H9 (cell line): ENCODE results near the gene SFTPB. TPM values are rescaled to one million over a fixed set of nuclear protein-coding genes. Genes with fewer than 3 reads are reported as not detected.
A peak's percentile ranks its signal among the peaks of the same experiment; 100 is the strongest.
"Not testable (repeated sequence)": the region's sequence is repeated elsewhere in the genome, so short reads cannot be mapped to it uniquely, and the experiment has no call there.

ENCODE experiments used
- DNase-seq: peaks from one replicate; pipeline ENCODE4 v3.0.0-alpha.2; 2017
- H2AFZ ChIP-seq: one replicate; pipeline ENCODE4 v1.6.1; 2013; ENCODE audit warnings: mild to moderate bottlenecking, low read length, control low read depth, moderate library complexity
- H2AK5ac ChIP-seq: 2 replicates; pipeline ENCODE4 v1.6.1; 2013; ENCODE audit warnings: low read length, control low read depth, mixed read lengths; ENCODE audit not compliant: insufficient read length
- H2BK120ac ChIP-seq: one replicate; pipeline ENCODE4 v1.6.1; 2013; ENCODE audit warnings: low read depth, mild to moderate bottlenecking, low read length, control low read depth, inconsistent platforms; ENCODE audit not compliant: poor library complexity, severe bottlenecking
- H2BK12ac ChIP-seq: 2 replicates; pipeline ENCODE4 v1.6.1; 2013; ENCODE audit warnings: low read length, control low read depth, mixed read lengths, low read depth; ENCODE audit not compliant: insufficient read length
- H2BK15ac ChIP-seq: 2 replicates; pipeline ENCODE4 v1.6.1; 2013; ENCODE audit warnings: low read depth, low read length, control low read depth
- H2BK20ac ChIP-seq: one replicate; pipeline ENCODE4 v1.6.1; 2013; ENCODE audit warnings: low read depth, mild to moderate bottlenecking, low read length, control low read depth, inconsistent platforms; ENCODE audit not compliant: poor library complexity, severe bottlenecking
- H2BK5ac ChIP-seq: 2 replicates; pipeline ENCODE4 v1.6.1; 2013; ENCODE audit warnings: low read length, control low read depth, mixed read lengths; ENCODE audit not compliant: insufficient read length
- H3K14ac ChIP-seq: 2 replicates; pipeline ENCODE4 v1.6.1; 2013; ENCODE audit warnings: low read length, control low read depth; ENCODE audit not compliant: insufficient read depth
- H3K18ac ChIP-seq: 2 replicates; pipeline ENCODE4 v1.6.1; 2013; ENCODE audit warnings: low read depth, mild to moderate bottlenecking, mixed read lengths, low read length, control low read depth; ENCODE audit not compliant: insufficient read length
- H3K23ac ChIP-seq: 2 replicates; pipeline ENCODE4 v1.6.1; 2013; ENCODE audit warnings: low read length, control low read depth, mixed read lengths, low read depth; ENCODE audit not compliant: insufficient read length
- H3K23me2 ChIP-seq: 2 replicates; pipeline ENCODE4 v1.6.1; 2013; ENCODE audit warnings: low read depth, mild to moderate bottlenecking, mixed read lengths, low read length, control low read depth; ENCODE audit not compliant: insufficient read length, poor library complexity, severe bottlenecking
- H3K27ac ChIP-seq: 2 replicates; pipeline ENCODE4 v1.5.1; 2013; ENCODE audit warnings: low read length, control low read depth, mixed read lengths, low read depth; ENCODE audit not compliant: insufficient read length
- H3K27me3 ChIP-seq: 2 replicates; pipeline ENCODE4 v1.6.1; 2013; ENCODE audit warnings: low read length, control low read depth, inconsistent platforms; ENCODE audit not compliant: insufficient read depth
- H3K4ac ChIP-seq: 2 replicates; pipeline ENCODE4 v1.6.1; 2013; ENCODE audit warnings: low read depth, mild to moderate bottlenecking, control low read depth, inconsistent platforms, low read length, moderate library complexity
- H3K4me1 ChIP-seq: 2 replicates; pipeline ENCODE4 v1.6.1; 2013; ENCODE audit warnings: low read length, control low read depth, inconsistent platforms; ENCODE audit not compliant: insufficient read depth
- H3K4me2 ChIP-seq: 2 replicates; pipeline ENCODE4 v1.6.1; 2013; ENCODE audit warnings: low read length, control low read depth, mixed read lengths; ENCODE audit not compliant: insufficient read length, insufficient read depth
- H3K56ac ChIP-seq: 2 replicates; pipeline ENCODE4 v1.6.1; 2013; ENCODE audit warnings: low read depth, mild to moderate bottlenecking, mixed read lengths, low read length, control low read depth; ENCODE audit not compliant: insufficient read length
- H3K79me1 ChIP-seq: 2 replicates; pipeline ENCODE4 v1.6.1; 2013; ENCODE audit warnings: low read depth, mild to moderate bottlenecking, moderate library complexity, low read length, control low read depth, inconsistent platforms; ENCODE audit not compliant: insufficient read depth, poor library complexity, severe bottlenecking
- H3K79me2 ChIP-seq: 2 replicates; pipeline ENCODE4 v1.6.1; 2013; ENCODE audit warnings: low read length, control low read depth, inconsistent platforms; ENCODE audit not compliant: insufficient read depth
- H3K9ac ChIP-seq: 2 replicates; pipeline ENCODE4 v1.6.1; 2013; ENCODE audit warnings: low read length, control low read depth, mixed read lengths; ENCODE audit not compliant: insufficient read length; ENCODE audit errors: extremely low read depth
- H3K9me3 ChIP-seq: one replicate; pipeline ENCODE4 v1.6.1; 2013; ENCODE audit warnings: low read depth, low read length, inconsistent platforms; ENCODE audit not compliant: control insufficient read depth
- H3T11ph ChIP-seq: one replicate; pipeline ENCODE4 v1.6.1; 2013; ENCODE audit warnings: mild to moderate bottlenecking, low read length, control low read depth, inconsistent platforms
- H4K20me1 ChIP-seq: one replicate; pipeline ENCODE4 v1.6.1; 2013; ENCODE audit not compliant: control insufficient read depth, insufficient read length, insufficient read depth
- H4K5ac ChIP-seq: 2 replicates; pipeline ENCODE4 v1.6.1; 2013; ENCODE audit warnings: low read depth, mild to moderate bottlenecking, mixed read lengths, low read length, control low read depth; ENCODE audit not compliant: insufficient read length
- H4K8ac ChIP-seq: replicated peaks from 2 replicates; pipeline ENCODE4 v1.6.1; 2013; ENCODE audit warnings: low read length, control low read depth, mixed read lengths, low read depth; ENCODE audit not compliant: insufficient read length
- H4K91ac ChIP-seq: 2 replicates; pipeline ENCODE4 v1.6.1; 2013; ENCODE audit warnings: low read depth, mild to moderate bottlenecking, moderate library complexity, mixed read lengths, low read length, control low read depth; ENCODE audit not compliant: insufficient read length
- H3K27ac Mint-ChIP-seq, 3 experiments: 2 replicates in 2 of 3; 3 replicates in 1 of 3; pipeline ENCODE4 v1.8.0; 2020 to 2021; ENCODE audit warnings: mixed read lengths in 3 of 3, mild to moderate bottlenecking in 1 of 3, moderate library complexity in 1 of 3
- H3K27me3 Mint-ChIP-seq: 2 replicates; pipeline ENCODE4 v1.8.0; 2021; ENCODE audit warnings: low read depth, mild to moderate bottlenecking, moderate library complexity, mixed read lengths
- H3K36me3 Mint-ChIP-seq, 3 experiments: 2 replicates in 2 of 3; 3 replicates in 1 of 3; pipeline ENCODE4 v1.8.0; 2020 to 2021; ENCODE audit warnings: low read depth in 3 of 3, mixed read lengths in 3 of 3; ENCODE audit not compliant: insufficient read depth in 1 of 3
- H3K4me1 Mint-ChIP-seq, 2 experiments: 2 replicates each; pipeline ENCODE4 v1.8.0; 2020; ENCODE audit warnings: mixed read lengths in 2 of 2
- H3K4me3 Mint-ChIP-seq, 2 experiments: 2 replicates in 1 of 2; 3 replicates in 1 of 2; pipeline ENCODE4 v1.8.0; 2020 to 2021; ENCODE audit warnings: mild to moderate bottlenecking in 2 of 2, mixed read lengths in 2 of 2, moderate library complexity in 1 of 2
- H3K9me3 Mint-ChIP-seq, 2 experiments: 2 replicates in 1 of 2; 3 replicates in 1 of 2; pipeline ENCODE4 v1.8.0; 2020; ENCODE audit warnings: mild to moderate bottlenecking in 2 of 2, mixed read lengths in 2 of 2, moderate library complexity in 1 of 2
- CTCF ChIP-seq: fragments of 200-600 bp; sonication (generic); conservative IDR thresholded peaks from 3 replicates; pipeline ENCODE4 v1.8.0; 2021; ENCODE audit warnings: antibody characterized with exemption, mild to moderate bottlenecking
- WGBS: extraction: QIAGEN DNeasy Blood & Tissue Kit; methylation state at CpG from one replicate; pipeline ENCODE4 v1.1.7; 2013; ENCODE audit warnings: missing lambda C conversion rate, low lambda C conversion rate, mixed read lengths; ENCODE audit not compliant: insufficient read length; ENCODE audit errors: extremely low coverage; 5-methylcytosine and 5-hydroxymethylcytosine counted together
- total RNA-seq: library from RNA; stranded (reverse); gene quantifications from 2 replicates; pipeline ENCODE4 v1.2.1, GENCODE V29; 2021

The SFTPB gene
- total RNA-seq, 1 experiment from 2014 or later: not detected

GRCh38 chr2:85615413-85615728 lies 52.6 kb downstream of the SFTPB start:
- H2BK12ac ChIP-seq: no peak overlapping the region
- DNase-seq: no peak
- no peak overlapping the region for H4K8ac ChIP-seq
- no peak overlapping the region for H3K4ac ChIP-seq
- Mint-ChIP-seq H3K9me3 (no peaks in the 10 kb centered on the region; a peak in 1 of 5 replicates), H3K4me3 (peak overlapping the region; percentile 92 to 93), H3K27ac (peak overlapping the region in 1 of 3 experiments; percentile 92; a peak in 1 of 7 replicates), H3K27me3 (no peaks in the 10 kb centered on the region), H3K36me3 (peaks cover 6 to 24% (median 11%) of the 10 kb centered on the region in 3 experiments; a peak in 6 of 7 replicates), H3K4me1 (peaks cover 6 to 13% of the 10 kb centered on the region in 2 experiments; a peak in 3 of 4 replicates)
- H3K56ac ChIP-seq: no peak overlapping the region
- no peak overlapping the region for H3K14ac ChIP-seq
- no peaks in the 10 kb centered on the region for H3K27me3 ChIP-seq
- H3K27ac ChIP-seq: no peak overlapping the region
- H3K4me1 ChIP-seq: no peaks in the 10 kb centered on the region; the same call in 1 of the 2 replicates
- H4K20me1 ChIP-seq: no peaks in the 10 kb centered on the region
- no peak overlapping the region for H2AFZ ChIP-seq
- no peaks in the 10 kb centered on the region for H3K9me3 ChIP-seq
- TF ChIP-seq CTCF: no peak
- H4K5ac ChIP-seq: no peak overlapping the region
- no peak overlapping the region for H4K91ac ChIP-seq
- peaks cover 13% of the 10 kb centered on the region; the same call in 1 of the 2 replicates for H3K79me2 ChIP-seq
- no peak overlapping the region for H2BK120ac ChIP-seq
- no CpG with 5 or more reads among the region's 17 CpGs for WGBS
- no peak overlapping the region for H3K18ac ChIP-seq
- no peak overlapping the region for H3K23ac ChIP-seq
- peaks cover 5% of the 10 kb centered on the region for H3K23me2 ChIP-seq
- no peak overlapping the region for H3K4me2 ChIP-seq
- H2BK5ac ChIP-seq: no peak overlapping the region
- H3K79me1 ChIP-seq: peaks cover 15% of the 10 kb centered on the region
- no peak overlapping the region for H2AK5ac ChIP-seq
- H2BK15ac ChIP-seq: no peak overlapping the region
- H3K9ac ChIP-seq: no peak overlapping the region
- H3T11ph ChIP-seq: no peak overlapping the region
- no peak overlapping the region for H2BK20ac ChIP-seq

GRCh38 chr2:85614757-85615156 lies 53.2 kb downstream of the SFTPB start:
- H3K36me3 Mint-ChIP-seq: peaks cover 10 to 30% (median 14%) of the 10 kb centered on the region in 3 experiments; a peak in 6 of 7 replicates
- not testable (repeated sequence) for H4K91ac ChIP-seq, H4K5ac ChIP-seq, H3K14ac ChIP-seq, DNase-seq, H4K8ac ChIP-seq, H3T11ph ChIP-seq, H3K27me3 Mint-ChIP-seq, H3K27me3 ChIP-seq, H2BK120ac ChIP-seq, H3K27ac ChIP-seq, H2BK12ac ChIP-seq, H2AK5ac ChIP-seq, H3K23me2 ChIP-seq, H3K4ac ChIP-seq, H3K56ac ChIP-seq, H3K27ac Mint-ChIP-seq, H3K4me1 ChIP-seq, H2BK5ac ChIP-seq, H3K9me3 ChIP-seq, H2BK15ac ChIP-seq, H3K23ac ChIP-seq, H3K18ac ChIP-seq, H3K9me3 Mint-ChIP-seq, H2AFZ ChIP-seq, H4K20me1 ChIP-seq, H2BK20ac ChIP-seq, H3K9ac ChIP-seq, H3K4me2 ChIP-seq
- Histone ChIP-seq H3K79me1 (peaks cover 13% of the 10 kb centered on the region), H3K79me2 (peaks cover 16% of the 10 kb centered on the region)
- no CpG with 5 or more reads among the region's 7 CpGs for WGBS
- peak overlapping the region in 1 of 2 experiments; percentile 35; a peak in 1 of 5 replicates for H3K4me3 Mint-ChIP-seq
- H3K4me1 Mint-ChIP-seq: peaks cover 9 to 16% of the 10 kb centered on the region in 2 experiments; a peak in 3 of 4 replicates
